ENCODE data around the gene KCNAB1. TPM values are rescaled to one million over a fixed set of nuclear protein-coding genes. Genes with fewer than 3 reads are reported as not detected.

The KCNAB1 gene
- total RNA-seq, 1 donor from 2014 or later = 16.5 TPM

- no peaks in the 10 kb centered on the region for H3K4me1 Mint-ChIP-seq (ENCODE audit: low read depth, unreplicated experiment)
- TF ChIP-seq CTCF (IDR thresholded peaks at IDR 0.05; ENCODE audit: partially characterized antibody, unreplicated experiment) = no peak
- H3K4me3 Mint-ChIP-seq (ENCODE audit: unreplicated experiment) = no peak overlapping the region
- H3K27ac Mint-ChIP-seq (ENCODE audit: unreplicated experiment) = no peak overlapping the region
- H3K27me3 Mint-ChIP-seq (ENCODE audit: unreplicated experiment) = no peaks in the 10 kb centered on the region
- no peak for DNase-seq
- H3K9me3 Mint-ChIP-seq (ENCODE audit: unreplicated experiment) = peaks cover 1% of the 10 kb centered on the region
- no peaks in the 10 kb centered on the region for H3K36me3 Mint-ChIP-seq (ENCODE audit: unreplicated experiment)
Measured at GRCh38 chr3:156587760-156588069, 467.3 kb downstream of the KCNAB1 start.

Other genes starting within 250 kb of the KCNAB1 start
- gene GMPS, start 249.9 kb upstream of the KCNAB1 start, total RNA-seq (ENCODE audit: unreplicated experiment) = 82.3 TPM